Endothelial cell of umbilical vein (primary cell): Measurements from ENCODE around the gene TTC34. TPM values are rescaled to one million over a fixed set of nuclear protein-coding genes. Genes with fewer than 3 reads are reported as not detected.
"Not testable (repeated sequence)": the region's sequence is repeated elsewhere in the genome, so short reads cannot be mapped to it uniquely, and the experiment has no call there.

Experiments
- BruUV-seq: library from RNA; stranded (reverse); fragments of 400-500 nt; replicated peaks from 2 replicates; lab custom pipeline; 2021; lab: Mats Ljungman, UMichigan
- CTCF ChIA-PET: fragments of 300-600, 350-600 bp; sonication (Branson Sonifier 250); formaldehyde crosslinking; loops from one replicate; lab custom pipeline; 2021; ENCODE audit warnings: antibody characterized with exemption, inconsistent platforms; lab: Charles Lee
- POLR2A ChIA-PET: fragments of 300-600, 350-600 bp; sonication (Branson Sonifier 250); formaldehyde crosslinking; loops from one replicate; lab custom pipeline; 2021; ENCODE audit warnings: antibody characterized with exemption, inconsistent platforms; lab: Charles Lee
- DNase-seq: peaks from one replicate; pipeline ENCODE4 v3.0.0-alpha.2; 2011; ENCODE audit warnings: low read depth, low spot score
- FAIRE-seq: peaks from 2 replicates; lab custom pipeline; 2011; peaks lifted over from hg19 to GRCh38; lab: Jason Lieb, UNC
- H2AFZ ChIP-seq: 2 replicates; pipeline ENCODE4 v1.6.0; 2012; ENCODE audit warnings: low read depth, low read length, control low read depth, inconsistent platforms
- H3K27ac ChIP-seq: 2 replicates; pipeline ENCODE4 v1.5.1; 2011; ENCODE audit warnings: low read depth, mild to moderate bottlenecking, control low read depth, low read length, moderate library complexity; ENCODE audit not compliant: insufficient read depth
- H3K27me3 ChIP-seq, 2 experiments: 2 replicates each; pipeline versions ENCODE4 v1.6.0 to v1.6.1; 2011; ENCODE audit warnings: low read length in 2 of 2, mixed read lengths in 1 of 2; ENCODE audit not compliant: control insufficient read depth in 2 of 2, insufficient read depth in 2 of 2
- H3K36me3 ChIP-seq, 2 experiments: 2 replicates in 1 of 2; 3 replicates in 1 of 2; pipeline ENCODE4 v1.5.1; 2011; ENCODE audit warnings: low read length in 2 of 2, mild to moderate bottlenecking in 1 of 2, moderate library complexity in 1 of 2; ENCODE audit not compliant: control insufficient read depth in 2 of 2, insufficient read depth in 2 of 2; ENCODE audit errors: extremely low read depth in 1 of 2
- H3K4me1 ChIP-seq: 3 replicates; pipeline ENCODE4 v1.5.1; 2011; ENCODE audit warnings: mild to moderate bottlenecking, low read length; ENCODE audit not compliant: control insufficient read depth, insufficient read depth; ENCODE audit errors: extremely low read depth
- H3K4me2 ChIP-seq: 2 replicates; pipeline ENCODE4 v1.6.1; 2011; ENCODE audit warnings: low read length, control low read depth, mixed read lengths; ENCODE audit not compliant: insufficient read depth
- H3K4me3 ChIP-seq, 3 experiments: fragments of 200-600 bp in 1 of 3; sonication (generic), shearing (Covaris generic) in 1 of 3; replicated peaks in 1 of 3; 2 replicates each; pipeline ENCODE4 v1.5.1; 2011 to 2016; ENCODE audit warnings: control low read depth in 3 of 3, low read length in 3 of 3, mild to moderate bottlenecking in 2 of 3, inconsistent platforms in 1 of 3, low read depth in 1 of 3, moderate library complexity in 1 of 3; ENCODE audit not compliant: insufficient read depth in 1 of 3
- H3K79me2 ChIP-seq: 2 replicates; pipeline ENCODE4 v1.6.0; 2012; ENCODE audit warnings: low read length, inconsistent platforms; ENCODE audit not compliant: control insufficient read depth, insufficient read depth
- H3K9ac ChIP-seq: replicated peaks from 2 replicates; pipeline ENCODE3; 2011; ENCODE audit warnings: low read length, control low read depth; ENCODE audit not compliant: insufficient read depth; ENCODE audit errors: extremely low read depth
- H3K9me1 ChIP-seq: replicated peaks from 3 replicates; pipeline ENCODE4 v1.6.0; 2011; ENCODE audit warnings: mild to moderate bottlenecking, low read length; ENCODE audit not compliant: control insufficient read depth, insufficient read depth; ENCODE audit errors: extremely low read depth
- H3K9me3 ChIP-seq: replicated peaks from 2 replicates; pipeline ENCODE4 v1.5.1; 2012; ENCODE audit warnings: low read length, inconsistent platforms; ENCODE audit not compliant: control insufficient read depth, insufficient read depth
- H4K20me1 ChIP-seq: replicated peaks from 2 replicates; pipeline ENCODE3; 2011; ENCODE audit warnings: mild to moderate bottlenecking, low read length; ENCODE audit not compliant: control insufficient read depth, insufficient read depth; ENCODE audit errors: extremely low read depth
- dilution Hi-C: fragments of 300-500 bp; cut with MboI; formaldehyde crosslinking; loops from one replicate; pipeline ENCODE4 v1.15.0; 2019; ENCODE audit warnings: low sequenced_read_pairs; ENCODE audit not compliant: extremely low pct_ligation_motif_present
- intact Hi-C: fragments of 100-400 bp; cut with micrococcal nuclease; formaldehyde crosslinking; loops from one replicate; pipeline ENCODE4 v1.10.0; 2022
- polyA plus RNA-seq, 4 experiments: library from polyadenylated mRNA; depleted of rRNA in 3 of 4; stranded (reverse) in 3 of 4; unstranded in 1 of 4; fragments of >200 nt; gene quantifications; 2 replicates each; pipeline versions ENCODE4 v1.2.1 to v1.2.3, GENCODE V29; 2011 to 2012; ENCODE audit warnings: missing spikeins in 1 of 4
- total RNA-seq: library from RNA; stranded (reverse); gene quantifications from 2 replicates; pipeline ENCODE4 v1.2.3, GENCODE V29; 2021

TTC34 gene
- total and polyA plus RNA-seq, 2 donors (not counting 3 experiments of a cell fraction or from before 2014, with no cell fraction given) = 0.08 to 0.77 TPM

DNA sequence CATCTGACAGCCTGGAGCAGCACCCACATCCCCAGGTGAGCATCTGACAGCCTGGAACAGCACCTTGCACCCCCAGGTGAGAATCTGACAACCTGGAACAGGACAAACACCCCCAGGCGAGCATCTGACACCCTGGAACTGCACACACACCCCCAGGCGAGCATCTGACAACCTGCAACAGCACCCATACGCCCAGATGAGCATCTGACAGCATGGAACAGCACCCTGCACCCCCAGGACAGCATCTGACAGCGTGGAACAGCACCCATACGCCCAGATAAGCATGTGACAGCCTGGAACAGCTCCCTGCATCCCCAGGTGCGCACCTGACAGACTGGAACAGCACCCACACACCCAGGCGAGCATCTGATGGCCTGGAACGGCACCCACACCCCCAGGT, 49.0 kb downstream of the TTC34 start:
- H3K4me3 ChIP-seq, DNase-seq, BruUV-seq, H3K4me1 ChIP-seq, CTCF ChIA-PET, FAIRE-seq, H3K9me1 ChIP-seq, intact Hi-C loops, H3K4me2 ChIP-seq, H3K27ac ChIP-seq, H3K36me3 ChIP-seq, H4K20me1 ChIP-seq, H3K79me2 ChIP-seq, H3K9me3 ChIP-seq, H3K9ac ChIP-seq, H2AFZ ChIP-seq, H3K27me3 ChIP-seq, dilution Hi-C loops, POLR2A ChIA-PET: not testable (repeated sequence)

DNA sequence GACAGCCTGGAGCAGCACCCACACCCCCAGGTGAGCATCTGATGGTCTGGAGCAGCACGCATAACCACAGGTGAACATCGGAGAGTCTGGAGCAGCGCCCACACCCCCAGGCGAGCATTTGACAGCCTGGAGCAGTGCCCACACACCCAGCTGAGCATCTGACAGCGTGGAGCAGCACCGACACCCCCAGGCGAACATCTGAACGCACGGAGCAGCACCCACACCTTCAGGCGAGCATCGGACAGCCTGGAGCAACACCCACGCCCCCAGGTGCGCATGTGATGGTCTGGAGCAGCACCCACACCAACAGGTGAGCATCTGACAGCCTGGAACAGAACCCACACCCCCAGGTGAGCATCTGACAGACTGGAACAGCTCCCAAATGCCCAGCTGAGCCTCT, 49.6 kb downstream of the TTC34 start:
- dilution Hi-C loops, H3K79me2 ChIP-seq, intact Hi-C loops, H3K9me3 ChIP-seq, H2AFZ ChIP-seq, H3K36me3 ChIP-seq, H3K9ac ChIP-seq, H3K27me3 ChIP-seq, H3K4me1 ChIP-seq, H3K9me1 ChIP-seq, H3K4me2 ChIP-seq, FAIRE-seq, H4K20me1 ChIP-seq, H3K4me3 ChIP-seq, BruUV-seq, CTCF ChIA-PET, POLR2A ChIA-PET, H3K27ac ChIP-seq, DNase-seq: not testable (repeated sequence)

- CTCF ChIA-PET, H3K9me1 ChIP-seq, BruUV-seq, POLR2A ChIA-PET, H3K4me1 ChIP-seq, DNase-seq, H3K79me2 ChIP-seq, H3K36me3 ChIP-seq, H3K4me2 ChIP-seq, H3K4me3 ChIP-seq, H3K9ac ChIP-seq, FAIRE-seq, H4K20me1 ChIP-seq, H2AFZ ChIP-seq, H3K27me3 ChIP-seq, dilution Hi-C loops, intact Hi-C loops, H3K27ac ChIP-seq, H3K9me3 ChIP-seq: not testable (repeated sequence)
These were observed 50.4 kb downstream of the TTC34 start for GRCh38 chr1:2750766-2751730.

DNA sequence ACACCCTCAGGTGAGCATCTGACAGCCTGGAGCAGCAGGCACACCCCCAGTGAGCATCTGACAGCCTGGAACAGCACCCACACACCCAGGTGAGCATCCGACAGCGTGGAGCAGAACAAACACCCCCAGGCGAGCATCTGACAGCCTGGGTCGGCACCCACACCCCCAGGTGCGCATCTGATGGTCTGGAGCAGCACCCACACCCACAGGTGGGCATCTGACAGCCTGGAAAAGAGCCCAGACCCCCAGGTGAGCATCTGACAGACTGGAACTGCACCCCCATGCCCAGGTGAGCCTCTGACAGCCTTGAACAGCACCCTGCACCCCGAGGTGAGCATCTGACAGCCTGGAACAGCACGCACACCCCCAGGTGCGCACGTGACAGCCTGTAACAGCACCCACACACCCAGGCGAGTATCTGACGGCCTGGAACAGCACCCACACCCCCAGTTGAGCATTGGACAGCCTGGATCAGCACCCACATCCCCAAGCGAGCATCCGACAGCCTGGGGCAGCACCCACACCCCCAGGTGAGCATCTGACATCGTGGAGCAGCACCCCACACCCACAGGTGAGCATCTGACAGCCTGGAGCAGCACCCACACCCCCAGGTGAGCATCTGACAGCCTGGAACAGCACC, 51.3 kb downstream of the TTC34 start:
- POLR2A ChIA-PET, DNase-seq, H3K79me2 ChIP-seq, H3K27ac ChIP-seq, H3K4me1 ChIP-seq, H2AFZ ChIP-seq, H3K9me1 ChIP-seq, CTCF ChIA-PET, intact Hi-C loops, H3K27me3 ChIP-seq, H3K4me2 ChIP-seq, H3K9me3 ChIP-seq, H3K4me3 ChIP-seq, FAIRE-seq, dilution Hi-C loops, H3K9ac ChIP-seq, H3K36me3 ChIP-seq, BruUV-seq, H4K20me1 ChIP-seq: not testable (repeated sequence)
